Measurements from ENCODE around the gene SLAMF9. TPM values are rescaled to one million over a fixed set of nuclear protein-coding genes. Genes with fewer than 3 reads are reported as not detected.

Gene SLAMF9
- total and polyA plus RNA-seq, 5 donors from 2014 or later = not detected

DNA sequence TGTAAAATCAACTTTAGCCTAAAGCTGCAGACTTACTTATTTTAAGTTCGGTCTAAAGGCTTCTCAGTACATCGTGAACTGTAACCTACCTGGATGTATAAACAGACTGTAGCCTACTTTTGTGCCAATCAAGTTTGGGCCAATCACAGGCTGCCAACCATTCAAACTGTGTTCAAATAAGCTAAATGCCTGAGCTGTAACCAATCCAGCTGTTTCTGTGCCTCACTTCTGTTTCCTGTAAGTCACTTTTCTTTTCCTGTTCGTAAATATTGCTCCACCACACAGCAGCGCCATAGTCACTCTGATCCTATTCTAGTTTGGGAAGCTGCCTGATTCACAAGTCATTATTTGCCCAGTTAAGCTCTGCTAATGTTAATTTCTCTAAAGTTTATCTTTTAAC, 37.5 kb upstream of the SLAMF9 start:
- no peaks in the 10 kb centered on the region for H3K9me3 ChIP-seq (ENCODE audit: control insufficient read depth in 2 of 2, low read length in 2 of 2)
- H3K4me1 Mint-ChIP-seq = peaks cover 0 to 5% (median 0%) of the 10 kb centered on the region in 4 donors
- no peaks in the 10 kb centered on the region for H3K36me3 Mint-ChIP-seq
- DNase-seq (peak in 1 of 3 donors; percentile 16), ATAC-seq (ENCODE audit: low read depth in 2 of 2) (no peak)
- H3K27ac Mint-ChIP-seq = no peak overlapping the region
- H3K36me3 ChIP-seq (ENCODE audit: control insufficient read depth, insufficient read depth, low read length) = no peaks in the 10 kb centered on the region
- no peak overlapping the region for H3K4me3 ChIP-seq (ENCODE audit: low read depth, low read length)
- H3K4me1 ChIP-seq (ENCODE audit: control insufficient read depth, insufficient read depth, low read length, poor library complexity, severe bottlenecking) = no peaks in the 10 kb centered on the region
- H3K27me3 ChIP-seq (ENCODE audit: control insufficient read depth, insufficient read depth, low read length) = peaks cover 8% of the 10 kb centered on the region
- H3K27me3 Mint-ChIP-seq = peaks cover 35% of the 10 kb centered on the region
- no peak overlapping the region for H3K27ac ChIP-seq (ENCODE audit: insufficient read depth, low read length, poor library complexity, severe bottlenecking)
- H3K4me3 Mint-ChIP-seq = no peak overlapping the region
- H3K9me3 Mint-ChIP-seq = no peaks in the 10 kb centered on the region

DNA sequence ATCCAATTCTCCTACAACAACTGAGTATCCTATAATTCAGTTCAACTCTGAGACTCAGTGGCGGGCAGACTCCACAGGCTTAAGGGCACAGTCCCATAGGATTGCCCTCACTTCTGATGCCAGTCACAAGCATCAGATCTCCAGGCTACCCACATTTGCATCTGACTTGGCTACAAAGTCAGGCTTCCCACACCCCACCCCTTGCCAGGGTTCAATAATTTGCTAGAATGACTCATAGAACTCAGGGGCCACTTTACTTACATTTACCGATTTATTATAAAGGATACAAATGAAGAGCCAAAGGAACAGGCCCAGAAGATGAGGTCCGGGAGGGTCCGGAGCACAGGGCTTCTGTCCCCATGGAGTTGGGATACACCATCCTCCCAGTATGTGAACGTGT, 36.0 kb upstream of the SLAMF9 start:
- Mint-ChIP-seq H3K4me3 (no peak overlapping the region), H3K27me3 (peaks cover 32% of the 10 kb centered on the region), H3K4me1 (peaks cover 0 to 5% (median 0%) of the 10 kb centered on the region in 4 donors), H3K9me3 (no peaks in the 10 kb centered on the region), H3K36me3 (no peaks in the 10 kb centered on the region), H3K27ac (no peak overlapping the region)
- H3K4me1 ChIP-seq (ENCODE audit: control insufficient read depth, insufficient read depth, low read length, poor library complexity, severe bottlenecking) = no peaks in the 10 kb centered on the region
- peaks cover 8% of the 10 kb centered on the region for H3K27me3 ChIP-seq (ENCODE audit: control insufficient read depth, insufficient read depth, low read length)
- ATAC-seq (ENCODE audit: low read depth in 2 of 2) = no peak
- no peaks in the 10 kb centered on the region for H3K36me3 ChIP-seq (ENCODE audit: control insufficient read depth, insufficient read depth, low read length)
- no peak overlapping the region for H3K4me3 ChIP-seq (ENCODE audit: low read depth, low read length)
- no peak overlapping the region for H3K27ac ChIP-seq (ENCODE audit: insufficient read depth, low read length, poor library complexity, severe bottlenecking)
- no peak for DNase-seq
- no peaks in the 10 kb centered on the region for H3K9me3 ChIP-seq (ENCODE audit: control insufficient read depth in 2 of 2, low read length in 2 of 2)

DNA sequence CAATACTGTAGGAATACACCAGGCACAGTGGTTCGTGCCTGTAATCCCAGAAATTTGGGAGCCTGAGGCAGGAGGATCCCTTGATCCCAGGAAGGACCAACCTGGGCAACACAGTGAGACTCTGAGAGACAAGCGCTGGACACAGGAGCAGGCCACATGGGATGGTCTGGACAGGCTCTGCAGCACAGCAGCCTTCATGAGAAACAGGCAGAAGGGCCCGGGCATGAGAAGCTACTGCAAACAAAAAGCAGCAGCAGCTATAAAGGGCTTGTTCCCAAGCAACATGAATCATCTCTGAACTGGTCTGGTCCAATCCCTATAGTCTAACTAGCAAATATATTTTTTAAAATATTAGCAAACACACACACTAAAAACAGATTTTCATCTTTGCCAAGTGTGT, 35.5 kb upstream of the SLAMF9 start:
- H3K4me3 Mint-ChIP-seq = no peak overlapping the region
- peaks cover 0 to 5% (median 0%) of the 10 kb centered on the region in 4 donors for H3K4me1 Mint-ChIP-seq
- H3K27me3 Mint-ChIP-seq = peaks cover 31% of the 10 kb centered on the region
- H3K9me3 ChIP-seq (ENCODE audit: control insufficient read depth in 2 of 2, low read length in 2 of 2) = no peaks in the 10 kb centered on the region
- no peak for DNase-seq
- no peaks in the 10 kb centered on the region for H3K9me3 Mint-ChIP-seq
- peaks cover 10% of the 10 kb centered on the region for H3K27me3 ChIP-seq (ENCODE audit: control insufficient read depth, insufficient read depth, low read length)
- H3K27ac ChIP-seq (ENCODE audit: insufficient read depth, low read length, poor library complexity, severe bottlenecking) = no peak overlapping the region
- H3K36me3 Mint-ChIP-seq = no peaks in the 10 kb centered on the region
- ATAC-seq (ENCODE audit: low read depth in 2 of 2) = no peak
- no peak overlapping the region for H3K27ac Mint-ChIP-seq
- no peak overlapping the region for H3K4me3 ChIP-seq (ENCODE audit: low read depth, low read length)
- H3K4me1 ChIP-seq (ENCODE audit: control insufficient read depth, insufficient read depth, low read length, poor library complexity, severe bottlenecking) = no peaks in the 10 kb centered on the region
- no peaks in the 10 kb centered on the region for H3K36me3 ChIP-seq (ENCODE audit: control insufficient read depth, insufficient read depth, low read length)

DNA sequence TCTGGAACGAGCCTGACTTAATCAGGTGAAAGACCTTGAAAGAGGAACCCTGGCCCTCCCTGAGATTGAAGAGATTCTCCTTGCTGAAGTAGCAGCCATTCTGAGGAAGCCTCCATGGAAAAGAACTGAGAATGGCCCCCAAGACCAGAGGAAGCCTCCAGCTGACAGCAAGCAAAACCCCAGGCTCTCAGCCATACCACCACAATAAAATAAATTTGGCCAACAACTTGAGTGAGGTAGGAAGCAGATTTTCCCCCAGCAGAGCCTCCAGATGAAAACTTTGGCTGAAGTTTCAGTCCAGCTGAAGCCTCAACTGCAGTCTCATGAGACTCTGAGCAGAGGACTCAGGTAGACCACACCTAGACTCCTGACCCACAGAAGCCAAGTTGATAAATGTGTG, 34.0 kb upstream of the SLAMF9 start:
- Histone ChIP-seq H3K4me1 (ENCODE audit: control insufficient read depth, insufficient read depth, low read length, poor library complexity, severe bottlenecking) (no peaks in the 10 kb centered on the region), H3K9me3 (ENCODE audit: control insufficient read depth in 2 of 2, low read length in 2 of 2) (no peaks in the 10 kb centered on the region), H3K27ac (ENCODE audit: insufficient read depth, low read length, poor library complexity, severe bottlenecking) (no peak overlapping the region), H3K4me3 (ENCODE audit: low read depth, low read length) (no peak overlapping the region), H3K36me3 (ENCODE audit: control insufficient read depth, insufficient read depth, low read length) (no peaks in the 10 kb centered on the region), H3K27me3 (ENCODE audit: control insufficient read depth, insufficient read depth, low read length) (peaks cover 17% of the 10 kb centered on the region)
- H3K27ac Mint-ChIP-seq = no peak overlapping the region
- no peaks in the 10 kb centered on the region for H3K36me3 Mint-ChIP-seq
- peaks cover 0 to 5% (median 0%) of the 10 kb centered on the region in 4 donors for H3K4me1 Mint-ChIP-seq
- ATAC-seq (ENCODE audit: low read depth in 2 of 2) = no peak
- no peak overlapping the region for H3K4me3 Mint-ChIP-seq
- peaks cover 35% of the 10 kb centered on the region for H3K27me3 Mint-ChIP-seq
- no peak for DNase-seq
- H3K9me3 Mint-ChIP-seq = no peaks in the 10 kb centered on the region

DNA sequence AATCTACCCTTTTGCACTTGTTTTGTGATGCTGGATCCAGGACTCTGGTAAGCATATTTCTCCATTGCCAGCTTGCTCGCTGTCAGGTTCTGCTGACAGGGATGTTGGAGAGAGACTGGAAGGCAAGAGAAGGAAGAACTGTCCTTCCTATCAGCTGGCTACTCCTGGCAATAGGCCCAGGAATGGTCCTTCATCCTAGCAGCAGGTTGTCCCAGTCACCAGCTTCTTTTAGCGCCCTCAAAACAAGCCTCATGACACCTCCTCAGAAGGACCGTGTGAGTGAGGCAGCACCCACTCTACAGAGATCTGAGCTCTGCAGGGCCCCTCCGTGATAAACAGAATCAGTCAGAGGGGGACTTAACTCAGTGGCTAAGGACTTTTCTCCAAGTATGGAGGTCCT, 33.1 kb upstream of the SLAMF9 start:
- H3K27me3 Mint-ChIP-seq = peaks cover 35% of the 10 kb centered on the region
- peaks cover 0 to 5% (median 2%) of the 10 kb centered on the region in 4 donors for H3K4me1 Mint-ChIP-seq
- H3K27me3 ChIP-seq (ENCODE audit: control insufficient read depth, insufficient read depth, low read length) = peaks cover 19% of the 10 kb centered on the region
- H3K9me3 Mint-ChIP-seq = no peaks in the 10 kb centered on the region
- no peaks in the 10 kb centered on the region for H3K36me3 ChIP-seq (ENCODE audit: control insufficient read depth, insufficient read depth, low read length)
- H3K36me3 Mint-ChIP-seq = no peaks in the 10 kb centered on the region
- no peak for ATAC-seq (ENCODE audit: low read depth in 2 of 2)
- no peaks in the 10 kb centered on the region for H3K4me1 ChIP-seq (ENCODE audit: control insufficient read depth, insufficient read depth, low read length, poor library complexity, severe bottlenecking)
- no peak overlapping the region for H3K27ac Mint-ChIP-seq
- H3K4me3 ChIP-seq (ENCODE audit: low read depth, low read length) = no peak overlapping the region
- no peak overlapping the region for H3K27ac ChIP-seq (ENCODE audit: insufficient read depth, low read length, poor library complexity, severe bottlenecking)
- H3K9me3 ChIP-seq (ENCODE audit: control insufficient read depth in 2 of 2, low read length in 2 of 2) = no peaks in the 10 kb centered on the region
- H3K4me3 Mint-ChIP-seq = no peak overlapping the region
- no peak for DNase-seq

DNA sequence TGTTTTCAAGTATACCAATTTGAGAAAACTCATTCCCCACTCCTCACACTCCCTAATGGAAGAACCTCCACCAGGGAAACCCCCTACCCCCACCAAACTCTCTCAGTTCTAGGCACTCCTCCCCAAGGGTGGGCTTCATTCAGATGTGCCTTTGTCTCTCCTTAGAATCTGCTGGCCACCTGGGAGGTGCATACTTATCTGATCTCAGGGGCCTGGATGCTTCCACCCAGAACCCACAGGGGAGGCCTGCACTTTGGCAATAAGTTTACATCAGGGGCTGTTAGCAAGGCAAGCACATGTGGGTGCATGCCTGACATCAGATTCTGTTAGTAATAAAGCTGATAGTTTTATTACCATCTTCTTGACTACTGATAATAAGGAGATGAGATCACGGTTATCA, 32.5 kb upstream of the SLAMF9 start:
- Mint-ChIP-seq H3K4me3 (no peak overlapping the region), H3K9me3 (no peaks in the 10 kb centered on the region), H3K27ac (peak overlapping the region in 1 of 3 donors; percentile 84), H3K27me3 (peaks cover 36% of the 10 kb centered on the region), H3K36me3 (no peaks in the 10 kb centered on the region), H3K4me1 (peaks cover 0 to 4% (median under 1%) of the 10 kb centered on the region in 4 donors)
- H3K9me3 ChIP-seq (ENCODE audit: control insufficient read depth in 2 of 2, low read length in 2 of 2) = no peaks in the 10 kb centered on the region
- H3K27me3 ChIP-seq (ENCODE audit: control insufficient read depth, insufficient read depth, low read length) = peaks cover 19% of the 10 kb centered on the region
- no peaks in the 10 kb centered on the region for H3K36me3 ChIP-seq (ENCODE audit: control insufficient read depth, insufficient read depth, low read length)
- no peaks in the 10 kb centered on the region for H3K4me1 ChIP-seq (ENCODE audit: control insufficient read depth, insufficient read depth, low read length, poor library complexity, severe bottlenecking)
- DNase-seq (no peak), ATAC-seq (ENCODE audit: low read depth in 2 of 2) (no peak)
- H3K4me3 ChIP-seq (ENCODE audit: low read depth, low read length) = no peak overlapping the region
- H3K27ac ChIP-seq (ENCODE audit: insufficient read depth, low read length, poor library complexity, severe bottlenecking) = no peak overlapping the region

DNA sequence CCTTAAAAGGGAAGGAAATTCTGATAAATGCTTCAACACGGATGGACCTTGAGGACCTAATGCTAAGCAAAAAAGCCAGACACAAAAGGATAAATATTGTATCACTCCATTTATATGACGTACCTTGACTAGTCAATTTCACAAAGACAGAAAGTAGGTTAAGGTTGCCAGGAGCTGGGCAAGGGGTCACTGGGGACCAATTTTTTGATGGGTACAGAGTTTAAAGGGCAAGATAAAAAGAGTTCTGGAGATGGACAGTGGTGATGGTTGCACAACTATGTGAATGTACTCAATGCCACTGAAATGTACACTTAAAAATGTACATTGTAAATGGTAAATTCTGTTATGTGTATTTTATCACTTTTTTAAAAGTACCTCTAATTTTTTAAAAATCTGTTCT, 32.1 kb upstream of the SLAMF9 start:
- H3K27me3 ChIP-seq (ENCODE audit: control insufficient read depth, insufficient read depth, low read length) = peaks cover 19% of the 10 kb centered on the region
- Mint-ChIP-seq H3K27ac (no peak overlapping the region), H3K27me3 (peaks cover 36% of the 10 kb centered on the region), H3K36me3 (no peaks in the 10 kb centered on the region), H3K4me1 (peaks cover 0 to 4% (median 0%) of the 10 kb centered on the region in 4 donors), H3K4me3 (no peak overlapping the region), H3K9me3 (no peaks in the 10 kb centered on the region)
- H3K36me3 ChIP-seq (ENCODE audit: control insufficient read depth, insufficient read depth, low read length) = no peaks in the 10 kb centered on the region
- DNase-seq (no peak), ATAC-seq (ENCODE audit: low read depth in 2 of 2) (no peak)
- H3K4me1 ChIP-seq (ENCODE audit: control insufficient read depth, insufficient read depth, low read length, poor library complexity, severe bottlenecking) = no peaks in the 10 kb centered on the region
- H3K27ac ChIP-seq (ENCODE audit: insufficient read depth, low read length, poor library complexity, severe bottlenecking) = no peak overlapping the region
- no peak overlapping the region for H3K4me3 ChIP-seq (ENCODE audit: low read depth, low read length)
- H3K9me3 ChIP-seq (ENCODE audit: control insufficient read depth in 2 of 2, low read length in 2 of 2) = no peaks in the 10 kb centered on the region

DNA sequence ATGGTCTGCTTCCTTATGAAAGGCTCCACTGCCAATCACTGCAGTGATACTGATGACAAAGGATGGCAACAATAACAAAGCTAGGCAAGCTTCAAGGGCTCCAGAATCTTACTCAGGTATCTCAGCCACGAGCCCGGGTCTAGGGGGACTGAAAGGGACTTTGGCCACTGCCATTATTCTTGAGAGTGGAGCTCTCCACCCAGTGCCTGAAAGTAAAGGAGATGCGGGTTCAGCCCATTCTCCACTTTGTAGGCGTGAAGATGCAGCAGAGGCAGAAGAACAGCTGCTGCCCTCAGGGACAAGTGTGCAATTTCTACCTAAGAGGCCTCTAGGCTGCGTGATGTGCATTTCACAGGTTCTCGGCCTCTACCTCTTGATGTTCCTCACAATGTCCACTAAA, 31.4 kb upstream of the SLAMF9 start:
- H3K27me3 Mint-ChIP-seq = peaks cover 41% of the 10 kb centered on the region
- H3K9me3 Mint-ChIP-seq = no peaks in the 10 kb centered on the region
- H3K4me3 ChIP-seq (ENCODE audit: low read depth, low read length) = no peak overlapping the region
- H3K27me3 ChIP-seq (ENCODE audit: control insufficient read depth, insufficient read depth, low read length) = peaks cover 19% of the 10 kb centered on the region
- DNase-seq (no peak), ATAC-seq (ENCODE audit: low read depth in 2 of 2) (no peak)
- H3K4me1 Mint-ChIP-seq = peaks cover 0 to 4% (median 0%) of the 10 kb centered on the region in 4 donors
- H3K27ac Mint-ChIP-seq = no peak overlapping the region
- H3K4me1 ChIP-seq (ENCODE audit: control insufficient read depth, insufficient read depth, low read length, poor library complexity, severe bottlenecking) = no peaks in the 10 kb centered on the region
- no peak overlapping the region for H3K27ac ChIP-seq (ENCODE audit: insufficient read depth, low read length, poor library complexity, severe bottlenecking)
- H3K36me3 ChIP-seq (ENCODE audit: control insufficient read depth, insufficient read depth, low read length) = no peaks in the 10 kb centered on the region
- no peaks in the 10 kb centered on the region for H3K9me3 ChIP-seq (ENCODE audit: control insufficient read depth in 2 of 2, low read length in 2 of 2)
- no peak overlapping the region for H3K4me3 Mint-ChIP-seq
- no peaks in the 10 kb centered on the region for H3K36me3 Mint-ChIP-seq
